HepG2 (cell line): ENCODE measurements around the gene EIF1. TPM values are rescaled to one million over a fixed set of nuclear protein-coding genes. Genes with fewer than 3 reads are reported as not detected.
A peak's percentile ranks its signal among the peaks of the same experiment; 100 is the strongest.

Source experiments
- ATAC-seq: fragments of 200-7000 bp; cut with Tn5 transposase; 3 replicates; pipeline ENCODE4 v1.9.1; 2020; ENCODE audit warnings: mild to moderate bottlenecking, moderate library complexity
- BruUV-seq: library from RNA; stranded (reverse); fragments of 400-500 nt; replicated peaks from 2 replicates; lab custom pipeline; 2021; lab: Mats Ljungman, UMichigan
- CTCF ChIA-PET: fragments of 300-600 bp; formaldehyde crosslinking; extraction: SDS; loops from one replicate; lab custom pipeline; 2021; ENCODE audit warnings: low total read pairs, inconsistent platforms, low intra/inter-chr PET ratio; lab: Yijun Ruan, JAX
- POLR2A ChIA-PET: fragments of 350-600 bp; sonication (Branson Sonifier 250); formaldehyde crosslinking; loops from one replicate; lab custom pipeline; 2020; ENCODE audit warnings: antibody characterized with exemption, inconsistent platforms; lab: Yijun Ruan, JAX
- DNase-seq: peaks from one replicate; pipeline ENCODE4 v3.0.0-alpha.2; 2015; ENCODE audit warnings: low spot score
- FAIRE-seq: peaks from 3 replicates; lab custom pipeline; 2011; peaks lifted over from hg19 to GRCh38; lab: Jason Lieb, UNC
- H2AFZ ChIP-seq: one replicate; pipeline ENCODE4 v1.6.1; 2011; ENCODE audit warnings: low read length, inconsistent platforms
- H3K27ac ChIP-seq: fragments of 300-600 bp; 3 replicates; pipeline ENCODE4 v1.8.0; 2011; ENCODE audit warnings: mixed run types, mild to moderate bottlenecking, mixed read lengths, low read length, inconsistent platforms; ENCODE audit not compliant: insufficient read depth; ENCODE audit errors: extremely low read length
- H3K27me3 ChIP-seq, 2 experiments: fragments of 200-600 bp in 1 of 2; 2 replicates in 1 of 2; 3 replicates in 1 of 2; pipeline versions ENCODE4 v1.6.0 to v1.8.0; 2011; ENCODE audit warnings: low read length in 2 of 2, mild to moderate bottlenecking in 2 of 2, moderate library complexity in 2 of 2, inconsistent platforms in 1 of 2; ENCODE audit not compliant: insufficient read depth in 2 of 2, control insufficient read depth in 1 of 2
- H3K36me3 ChIP-seq, 2 experiments: fragments of 200-600 bp in 1 of 2; replicated peaks in 1 of 2; 2 replicates in 1 of 2; 3 replicates in 1 of 2; pipeline versions ENCODE4 v1.5.1 to v1.8.0; 2011; ENCODE audit warnings: low read length in 2 of 2, inconsistent platforms in 1 of 2; ENCODE audit not compliant: insufficient read depth in 2 of 2, control insufficient read depth in 1 of 2
- H3K4me1 ChIP-seq: 2 replicates; pipeline ENCODE4 v1.5.1; 2012; ENCODE audit warnings: low read length, inconsistent platforms; ENCODE audit not compliant: insufficient read depth
- H3K4me2 ChIP-seq: 2 replicates; pipeline ENCODE4 v1.6.0; 2011; ENCODE audit warnings: low read depth, low read length, inconsistent platforms
- H3K4me3 ChIP-seq, 3 experiments: fragments of 200-600 bp in 1 of 3; sonication (generic), shearing (Covaris generic) in 1 of 3; replicated peaks in 1 of 3; 2 replicates each; pipeline ENCODE4 v1.5.1; 2011 to 2016; ENCODE audit warnings: low read length in 3 of 3, inconsistent platforms in 2 of 3, low read depth in 2 of 3, mild to moderate bottlenecking in 2 of 3, control low read depth in 1 of 3, mixed read lengths in 1 of 3; ENCODE audit not compliant: insufficient read depth in 1 of 3
- H3K79me2 ChIP-seq: one replicate; pipeline ENCODE4 v1.6.1; 2011; ENCODE audit warnings: low read length, inconsistent platforms; ENCODE audit not compliant: insufficient read depth
- H3K9ac ChIP-seq: 2 replicates; pipeline ENCODE4 v1.6.0; 2011; ENCODE audit warnings: mild to moderate bottlenecking, low read depth, low read length, inconsistent platforms; ENCODE audit not compliant: insufficient read depth
- H3K9me3 ChIP-seq: 2 replicates; pipeline ENCODE4 v1.5.1; 2012; ENCODE audit warnings: mild to moderate bottlenecking, low read length
- H4K20me1 ChIP-seq: 2 replicates; pipeline ENCODE4 v1.6.0; 2011; ENCODE audit warnings: inconsistent platforms, mild to moderate bottlenecking, low read length, moderate library complexity; ENCODE audit not compliant: insufficient read depth
- EZH2 ChIP-seq: conservative IDR thresholded peaks from 2 replicates; pipeline ENCODE4 v1.6.1; 2012; ENCODE audit warnings: mild to moderate bottlenecking, low read depth, low read length, moderate library complexity
- ZNF75D ChIP-seq: sonication (generic); formaldehyde crosslinking; IDR thresholded peaks from 2 replicates; pipeline ENCODE4 v1.8.1; 2023; ENCODE audit warnings: missing genetic modification reagents, mild to moderate bottlenecking, borderline replicate concordance
- WGBS: methylation state at CpG from one replicate; pipeline ENCODE4 v1.1.6; 2017; ENCODE audit warnings: low lambda C conversion rate; 5-methylcytosine and 5-hydroxymethylcytosine counted together
- in situ Hi-C: cut with HindIII; loops from 2 replicates; pipeline ENCODE4 v1.10.0; 2017; ENCODE audit warnings: low pct_unique_long_range_greater_than_20kb; ENCODE audit not compliant: extremely low pct_ligation_motif_present
- intact Hi-C: fragments of 100-400 bp; cut with micrococcal nuclease; formaldehyde crosslinking; loops from one replicate; pipeline ENCODE4 v1.10.0; 2022; ENCODE audit not compliant: unreplicated experiment
- polyA plus RNA-seq, 8 experiments: library from polyadenylated mRNA; depleted of rRNA in 3 of 8; stranded (reverse) in 7 of 8; unstranded in 1 of 8; fragments of >200 nt; fragmentation: Illumina TruSeq in 4 of 8; extraction: Trizol in 4 of 8; gene quantifications; 2 replicates each; pipeline versions ENCODE4 v1.2.1 to v1.2.3, GENCODE V29; 2011 to 2016; ENCODE audit warnings: low read depth in 4 of 8, missing spikeins in 1 of 8, mixed read lengths in 1 of 8; ENCODE audit not compliant: insufficient read depth in 1 of 8
- total RNA-seq, 5 experiments: library from RNA; depleted of rRNA; stranded (reverse); fragments of >200 nt; fragmentation: Illumina TruSeq; extraction: Trizol; gene quantifications; 2 replicates each; pipeline ENCODE4 v1.2.3, GENCODE V29; 2016; ENCODE audit warnings: low read depth in 1 of 5
- TF ChIP-seq, protein P1 (sequence below): sonication (generic); formaldehyde crosslinking; IDR thresholded peaks from 2 replicates; pipeline ENCODE4 v1.5.1; 2020; ENCODE audit warnings: missing genetic modification reagents, mild to moderate bottlenecking, borderline replicate concordance
- TF ChIP-seq, protein P2 (sequence below): sonication (generic); formaldehyde crosslinking; IDR thresholded peaks from 2 replicates; pipeline ENCODE4 v1.4.0; 2020; ENCODE audit warnings: missing genetic modification reagents
- TF ChIP-seq, protein P3 (sequence below), 2 experiments: sonication (generic) in 1 of 2; formaldehyde crosslinking in 1 of 2; IDR thresholded peaks; 2 replicates each; pipeline versions ENCODE4 v1.4.0 to v1.6.1; 2018 to 2020; ENCODE audit warnings: missing genetic modification reagents in 2 of 2, borderline replicate concordance in 1 of 2, low read depth in 1 of 2, mild to moderate bottlenecking in 1 of 2, missing biosample characterization in 1 of 2

Gene EIF1
- total and polyA plus RNA-seq, 2 of the 13 experiments (the other 11 are each of a cell fraction or from before 2014, with no cell fraction given): 147 to 517 TPM

DNA sequence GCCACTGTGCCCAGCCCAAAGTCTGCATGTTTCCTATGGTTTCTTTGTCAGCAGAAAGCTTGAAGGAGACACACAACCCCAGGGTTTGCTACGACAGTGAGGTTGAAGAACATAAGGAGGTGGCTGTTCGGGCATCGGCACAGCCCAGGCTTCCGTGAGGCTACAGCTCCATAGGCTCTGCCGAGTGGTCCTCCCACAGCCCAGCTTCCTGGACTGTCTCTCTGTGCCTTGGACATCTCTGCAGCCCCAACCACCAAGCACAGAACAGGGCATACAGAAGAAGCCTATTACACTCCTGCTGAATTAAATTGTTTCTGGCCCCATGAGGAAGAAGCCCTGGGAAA lies 49.0 kb downstream of the EIF1 start:
- WGBS: 17% methylated on average over 5 of the region's 5 CpGs
- in situ Hi-C loops (loop anchor here (5.0 kb wide), 2 partner anchors 65 to 220 kb away; no protein-coding TSS in a partner anchor), intact Hi-C loops (loop anchor here (1.0 kb wide), 2 partner anchors 64 to 222 kb away; no protein-coding TSS in a partner anchor)
- ATAC-seq: peak; percentile 5
- Histone ChIP-seq H3K27ac (no peak overlapping the region), H3K4me1 (peaks cover 38% of the 10 kb centered on the region), H3K9me3 (no peaks in the 10 kb centered on the region), H3K36me3 (no peaks in the 10 kb centered on the region), H3K27me3 (peaks cover 18 to 62% of the 10 kb centered on the region in 2 experiments), H3K4me3 (no peak overlapping the region), H3K79me2 (no peaks in the 10 kb centered on the region), H2AFZ (no peak overlapping the region), H4K20me1 (no peaks in the 10 kb centered on the region), H3K4me2 (no peak overlapping the region), H3K9ac (no peak overlapping the region)
- TF ChIP-seq, protein P1, sequence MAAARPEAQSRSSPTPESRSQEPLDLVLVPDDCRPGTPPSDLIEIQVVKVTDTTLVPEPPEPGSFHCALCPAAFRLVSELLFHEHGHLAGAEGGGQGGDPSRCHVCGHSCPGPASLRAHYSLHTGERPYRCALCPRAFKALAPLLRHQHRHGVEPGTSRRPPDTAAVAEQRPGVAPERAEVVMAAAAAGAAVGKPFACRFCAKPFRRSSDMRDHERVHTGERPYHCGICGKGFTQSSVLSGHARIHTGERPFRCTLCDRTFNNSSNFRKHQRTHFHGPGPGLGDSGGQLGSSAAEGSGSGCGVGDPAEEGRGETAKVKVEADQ (CRISPR knock-in tag): 0 out of 2 replicates have a peak, but pooled peaks have one; percentile 8
- TF ChIP-seq, protein P2, sequence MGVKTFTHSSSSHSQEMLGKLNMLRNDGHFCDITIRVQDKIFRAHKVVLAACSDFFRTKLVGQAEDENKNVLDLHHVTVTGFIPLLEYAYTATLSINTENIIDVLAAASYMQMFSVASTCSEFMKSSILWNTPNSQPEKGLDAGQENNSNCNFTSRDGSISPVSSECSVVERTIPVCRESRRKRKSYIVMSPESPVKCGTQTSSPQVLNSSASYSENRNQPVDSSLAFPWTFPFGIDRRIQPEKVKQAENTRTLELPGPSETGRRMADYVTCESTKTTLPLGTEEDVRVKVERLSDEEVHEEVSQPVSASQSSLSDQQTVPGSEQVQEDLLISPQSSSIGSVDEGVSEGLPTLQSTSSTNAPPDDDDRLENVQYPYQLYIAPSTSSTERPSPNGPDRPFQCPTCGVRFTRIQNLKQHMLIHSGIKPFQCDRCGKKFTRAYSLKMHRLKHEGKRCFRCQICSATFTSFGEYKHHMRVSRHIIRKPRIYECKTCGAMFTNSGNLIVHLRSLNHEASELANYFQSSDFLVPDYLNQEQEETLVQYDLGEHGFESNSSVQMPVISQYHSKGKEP: 0 out of 2 replicates have a peak, but pooled peaks have one; percentile 43
- TF ChIP-seq ZNF75D (CRISPR knock-in tag): peak; percentile 9; the same call in 1 of the 2 replicates
- TF ChIP-seq, protein P3, sequence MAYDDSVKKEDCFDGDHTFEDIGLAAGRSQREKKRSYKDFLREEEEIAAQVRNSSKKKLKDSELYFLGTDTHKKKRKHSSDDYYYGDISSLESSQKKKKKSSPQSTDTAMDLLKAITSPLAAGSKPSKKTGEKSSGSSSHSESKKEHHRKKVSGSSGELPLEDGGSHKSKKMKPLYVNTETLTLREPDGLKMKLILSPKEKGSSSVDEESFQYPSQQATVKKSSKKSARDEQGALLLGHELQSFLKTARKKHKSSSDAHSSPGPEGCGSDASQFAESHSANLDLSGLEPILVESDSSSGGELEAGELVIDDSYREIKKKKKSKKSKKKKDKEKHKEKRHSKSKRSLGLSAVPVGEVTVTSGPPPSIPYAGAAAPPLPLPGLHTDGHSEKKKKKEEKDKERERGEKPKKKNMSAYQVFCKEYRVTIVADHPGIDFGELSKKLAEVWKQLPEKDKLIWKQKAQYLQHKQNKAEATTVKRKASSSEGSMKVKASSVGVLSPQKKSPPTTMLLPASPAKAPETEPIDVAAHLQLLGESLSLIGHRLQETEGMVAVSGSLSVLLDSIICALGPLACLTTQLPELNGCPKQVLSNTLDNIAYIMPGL (CRISPR knock-in tag; IDR thresholded peaks at IDR 0.05; ENCODE audit: borderline replicate concordance in 1 of 2, low read depth in 1 of 2): no peak
- peak; percentile 90; the same call in 1 of the 2 replicates for TF ChIP-seq EZH2
- DNase-seq: no peak
- ChIA-PET POLR2A (interaction anchor here (0.9 to 1.5 kb wide), 6 partner anchors 36 to 65 kb away, joined by 3 to 6 read pairs (median 4); partner anchors contain the start of gene JUP), CTCF (interaction anchor here (0.8 to 3.8 kb wide), 7 partner anchors 35 to 222 kb away, joined by 4 to 97 read pairs (median 9); partner anchors contain the start of genes FKBP10, JUP and P3H4)
- BruUV-seq: no TSS peak
- FAIRE-seq: no peak
